GM12875 (cell line): Measurements from ENCODE around the gene AMBP.

Experiments used
- H3K4me3 ChIP-seq: one replicate; pipeline ENCODE4 v1.5.1; 2011; ENCODE audit warnings: low read depth, low read length, control low read depth
- CTCF ChIP-seq: IDR thresholded peaks from 2 replicates; pipeline ENCODE4 v1.5.1; 2011; ENCODE audit warnings: low read depth, mild to moderate bottlenecking, control low read depth, inconsistent platforms, low read length, moderate library complexity, borderline replicate concordance; ENCODE audit not compliant: insufficient read depth

AMBP gene

GRCh38 chr9:114069476-114070187, 8.5 kb downstream of the AMBP start:
- no peak overlapping the region for H3K4me3 ChIP-seq
- TF ChIP-seq CTCF: no peak

DNA sequence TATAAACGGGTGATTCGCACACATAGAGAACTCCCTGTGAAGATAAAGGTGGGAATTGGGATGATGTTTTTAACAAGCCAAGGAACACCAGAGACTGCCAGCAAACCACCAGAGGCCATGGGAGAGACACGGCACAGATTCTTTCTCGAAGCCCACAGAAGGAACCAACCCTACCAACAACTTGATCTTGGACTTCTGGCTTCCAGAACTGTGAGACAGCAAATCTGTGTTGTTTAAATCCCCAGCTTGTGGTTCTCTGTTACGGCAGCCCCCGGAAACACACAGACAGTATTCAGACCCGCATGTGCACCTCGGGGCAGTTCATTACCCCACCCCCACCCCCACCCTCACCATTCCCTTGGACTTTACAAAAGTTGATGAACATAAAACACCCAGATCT, 12.8 kb downstream of the AMBP start:
- TF ChIP-seq CTCF: no peak

DNA sequence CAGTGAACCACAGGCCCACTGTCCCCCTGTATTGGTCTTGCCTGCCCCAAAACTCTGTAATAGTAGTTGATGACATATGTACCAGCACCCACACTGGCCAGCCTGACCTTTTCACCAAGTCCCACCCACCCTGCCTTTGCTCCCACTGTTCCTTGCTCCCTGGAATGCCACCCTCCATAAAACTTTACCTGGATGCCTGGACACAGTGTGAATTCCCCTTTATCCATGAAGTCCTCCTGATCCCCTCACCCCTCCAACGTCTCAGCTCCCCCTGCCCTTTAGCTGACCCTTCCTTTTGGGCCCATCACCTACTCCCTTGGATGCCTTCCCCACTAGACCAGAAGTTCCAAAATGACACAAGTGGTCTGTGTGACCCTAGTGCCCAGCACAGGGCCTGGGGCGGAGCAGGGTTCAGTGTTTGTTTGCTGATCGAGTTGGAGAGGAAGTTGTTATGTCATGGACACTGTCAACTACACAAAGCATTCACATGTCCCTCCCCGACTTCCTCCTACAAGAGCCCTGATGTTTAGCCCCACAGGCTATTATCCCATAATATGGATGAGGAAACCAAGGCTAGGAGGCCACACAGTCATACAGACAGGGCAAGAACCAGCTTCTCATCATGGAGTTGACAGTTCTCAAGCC, 16.1 kb downstream of the AMBP start:
- no peak overlapping the region for H3K4me3 ChIP-seq
- TF ChIP-seq CTCF: no peak

More for the DNA sequence above, 12.8 kb downstream of the AMBP start:
- no peak overlapping the region for H3K4me3 ChIP-seq

DNA sequence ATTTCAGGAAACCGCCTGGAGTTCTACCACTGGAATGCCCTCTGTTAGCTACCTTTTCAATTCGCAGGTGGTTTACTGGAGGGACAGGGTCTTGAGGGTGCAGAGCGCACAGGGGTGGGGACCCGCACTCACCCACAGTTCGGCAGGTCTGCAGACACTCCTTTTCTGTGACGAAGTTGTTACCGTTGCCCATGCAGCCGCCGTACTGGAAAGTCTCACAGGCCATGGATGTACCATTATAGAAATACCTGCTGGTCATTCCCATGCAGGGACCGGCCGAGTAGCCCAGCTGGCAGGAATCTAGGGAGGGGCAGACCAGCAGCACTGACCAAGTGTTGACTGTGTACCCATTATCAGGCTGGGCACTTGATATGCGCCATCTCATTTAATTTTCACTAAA, 16.8 kb downstream of the AMBP start:
- no peak for TF ChIP-seq CTCF
- H3K4me3 ChIP-seq: no peak overlapping the region

DNA sequence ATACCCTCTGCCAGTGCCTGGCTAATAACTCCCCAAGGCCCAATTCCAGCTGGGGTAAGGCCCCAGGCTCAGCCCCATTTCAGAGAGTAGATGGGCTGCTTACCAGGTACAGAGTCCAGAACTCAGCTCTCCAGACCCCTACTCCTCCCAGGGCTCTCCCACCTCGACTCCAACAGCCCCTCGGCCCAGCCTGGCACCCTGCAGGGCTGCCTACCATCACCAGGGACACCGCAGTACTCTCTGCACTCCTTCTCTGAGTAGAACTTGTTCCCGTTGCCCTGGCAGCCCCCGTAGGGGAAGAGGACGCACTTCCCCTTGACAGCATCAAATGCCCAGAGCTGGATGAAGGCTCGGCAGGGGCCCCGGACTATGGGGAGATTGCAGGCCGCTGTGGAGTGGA, 17.4 kb downstream of the AMBP start:
- H3K4me3 ChIP-seq: no peak overlapping the region
- TF ChIP-seq CTCF: no peak

GRCh38 chr9:114060070-114060469, 18.0 kb downstream of the AMBP start:
- no peak overlapping the region for H3K4me3 ChIP-seq
- no peak for TF ChIP-seq CTCF
